ENCODE measurements around the gene KAT8. TPM values are rescaled to one million over a fixed set of nuclear protein-coding genes. Genes with fewer than 3 reads are reported as not detected.
A peak's percentile ranks its signal among the peaks of the same experiment; 100 is the strongest.

KAT8 gene
- total and polyA plus RNA-seq, 9 of the 15 experiments (the other 6 are each of a cell fraction or from before 2014, with no cell fraction given): 10.0 to 98.5 (median 76.4) TPM

DNA sequence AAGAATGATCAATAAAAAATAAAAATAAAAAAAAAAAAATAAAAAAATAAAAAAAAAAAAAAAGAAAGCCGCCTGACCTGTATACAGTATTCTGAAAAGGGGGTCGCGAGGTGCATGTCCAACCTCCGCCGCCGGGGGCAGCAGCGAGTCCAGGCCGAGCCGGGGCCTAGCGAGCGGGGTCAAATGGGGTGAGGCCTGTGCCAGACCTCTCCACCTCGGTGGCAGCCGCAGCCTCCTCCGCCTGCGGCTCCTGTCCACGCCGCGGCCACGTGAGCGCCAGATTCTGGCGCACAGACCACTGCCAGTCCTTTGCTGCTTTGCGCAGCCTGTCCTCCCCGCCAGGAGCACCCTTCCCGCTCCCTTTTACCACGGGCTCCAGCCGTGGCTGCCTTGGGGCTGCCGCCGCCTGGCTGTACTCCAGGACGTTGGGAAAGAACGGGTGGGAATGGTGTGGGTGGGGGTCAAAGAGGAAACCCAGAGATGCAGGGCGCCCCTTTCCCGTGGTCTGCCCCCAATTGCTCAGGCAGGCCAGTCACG is 11.7 kb upstream of the KAT8 start (continued):
- TF ChIP-seq TAF15 (IDR thresholded peaks at IDR 0.05; ENCODE audit: low read depth, low read length): no peak
- no peak for TF ChIP-seq PHTF2 (CRISPR knock-in tag; IDR thresholded peaks at IDR 0.05)
- no peak for TF ChIP-seq TCF7 (IDR thresholded peaks at IDR 0.05; ENCODE audit: borderline replicate concordance)
- TF ChIP-seq, protein P1, sequence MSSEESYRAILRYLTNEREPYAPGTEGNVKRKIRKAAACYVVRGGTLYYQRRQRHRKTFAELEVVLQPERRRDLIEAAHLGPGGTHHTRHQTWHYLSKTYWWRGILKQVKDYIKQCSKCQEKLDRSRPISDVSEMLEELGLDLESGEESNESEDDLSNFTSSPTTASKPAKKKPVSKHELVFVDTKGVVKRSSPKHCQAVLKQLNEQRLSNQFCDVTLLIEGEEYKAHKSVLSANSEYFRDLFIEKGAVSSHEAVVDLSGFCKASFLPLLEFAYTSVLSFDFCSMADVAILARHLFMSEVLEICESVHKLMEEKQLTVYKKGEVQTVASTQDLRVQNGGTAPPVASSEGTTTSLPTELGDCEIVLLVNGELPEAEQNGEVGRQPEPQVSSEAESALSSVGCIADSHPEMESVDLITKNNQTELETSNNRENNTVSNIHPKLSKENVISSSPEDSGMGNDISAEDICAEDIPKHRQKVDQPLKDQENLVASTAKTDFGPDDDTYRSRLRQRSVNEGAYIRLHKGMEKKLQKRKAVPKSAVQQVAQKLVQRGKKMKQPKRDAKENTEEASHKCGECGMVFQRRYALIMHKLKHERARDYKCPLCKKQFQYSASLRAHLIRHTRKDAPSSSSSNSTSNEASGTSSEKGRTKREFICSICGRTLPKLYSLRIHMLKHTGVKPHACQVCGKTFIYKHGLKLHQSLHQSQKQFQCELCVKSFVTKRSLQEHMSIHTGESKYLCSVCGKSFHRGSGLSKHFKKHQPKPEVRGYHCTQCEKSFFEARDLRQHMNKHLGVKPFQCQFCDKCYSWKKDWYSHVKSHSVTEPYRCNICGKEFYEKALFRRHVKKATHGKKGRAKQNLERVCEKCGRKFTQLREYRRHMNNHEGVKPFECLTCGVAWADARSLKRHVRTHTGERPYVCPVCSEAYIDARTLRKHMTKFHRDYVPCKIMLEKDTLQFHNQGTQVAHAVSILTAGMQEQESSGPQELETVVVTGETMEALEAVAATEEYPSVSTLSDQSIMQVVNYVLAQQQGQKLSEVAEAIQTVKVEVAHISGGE (CRISPR knock-in tag; IDR thresholded peaks at IDR 0.05): peak in 1 of 3 experiments; percentile 57; a peak in 2 of 6 replicates
- no peak for TF ChIP-seq CHD2 (IDR thresholded peaks at IDR 0.05; ENCODE audit: low read depth, low read length)
- no peak for TF ChIP-seq KLF1 (tag; IDR thresholded peaks at IDR 0.05)
- TF ChIP-seq, protein P2, sequence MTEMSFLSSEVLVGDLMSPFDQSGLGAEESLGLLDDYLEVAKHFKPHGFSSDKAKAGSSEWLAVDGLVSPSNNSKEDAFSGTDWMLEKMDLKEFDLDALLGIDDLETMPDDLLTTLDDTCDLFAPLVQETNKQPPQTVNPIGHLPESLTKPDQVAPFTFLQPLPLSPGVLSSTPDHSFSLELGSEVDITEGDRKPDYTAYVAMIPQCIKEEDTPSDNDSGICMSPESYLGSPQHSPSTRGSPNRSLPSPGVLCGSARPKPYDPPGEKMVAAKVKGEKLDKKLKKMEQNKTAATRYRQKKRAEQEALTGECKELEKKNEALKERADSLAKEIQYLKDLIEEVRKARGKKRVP (CRISPR knock-in tag; IDR thresholded peaks at IDR 0.05): 0 out of 2 replicates have a peak, but pooled peaks have one; percentile 30
- no peak for TF ChIP-seq ZNF41 (CRISPR knock-in tag; conservative IDR thresholded peaks at IDR 0.05)
- TF ChIP-seq ZSCAN32 (CRISPR knock-in tag; IDR thresholded peaks at IDR 0.05): no peak
- no peak for TF ChIP-seq HOXB6 (CRISPR knock-in tag; IDR thresholded peaks at IDR 0.05; ENCODE audit: borderline replicate concordance)
- peak; percentile 48; the same call in 1 of the 2 replicates for TF ChIP-seq NBN (IDR thresholded peaks at IDR 0.05; ENCODE audit: low read depth)
- TF ChIP-seq CBX3 (IDR thresholded peaks at IDR 0.05; ENCODE audit: borderline replicate concordance in 1 of 2, low read length in 2 of 2): peak in 1 of 2 experiments; percentile 35; a peak in 1 of 3 replicates
- TF ChIP-seq, protein P3, sequence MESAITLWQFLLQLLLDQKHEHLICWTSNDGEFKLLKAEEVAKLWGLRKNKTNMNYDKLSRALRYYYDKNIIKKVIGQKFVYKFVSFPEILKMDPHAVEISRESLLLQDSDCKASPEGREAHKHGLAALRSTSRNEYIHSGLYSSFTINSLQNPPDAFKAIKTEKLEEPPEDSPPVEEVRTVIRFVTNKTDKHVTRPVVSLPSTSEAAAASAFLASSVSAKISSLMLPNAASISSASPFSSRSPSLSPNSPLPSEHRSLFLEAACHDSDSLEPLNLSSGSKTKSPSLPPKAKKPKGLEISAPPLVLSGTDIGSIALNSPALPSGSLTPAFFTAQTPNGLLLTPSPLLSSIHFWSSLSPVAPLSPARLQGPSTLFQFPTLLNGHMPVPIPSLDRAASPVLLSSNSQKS (CRISPR knock-in tag; IDR thresholded peaks at IDR 0.05): no peak
- TF ChIP-seq SREBF1 (IDR thresholded peaks at IDR 0.05; ENCODE audit: borderline replicate concordance, low read depth, low read length): no peak
- TF ChIP-seq, protein P4, sequence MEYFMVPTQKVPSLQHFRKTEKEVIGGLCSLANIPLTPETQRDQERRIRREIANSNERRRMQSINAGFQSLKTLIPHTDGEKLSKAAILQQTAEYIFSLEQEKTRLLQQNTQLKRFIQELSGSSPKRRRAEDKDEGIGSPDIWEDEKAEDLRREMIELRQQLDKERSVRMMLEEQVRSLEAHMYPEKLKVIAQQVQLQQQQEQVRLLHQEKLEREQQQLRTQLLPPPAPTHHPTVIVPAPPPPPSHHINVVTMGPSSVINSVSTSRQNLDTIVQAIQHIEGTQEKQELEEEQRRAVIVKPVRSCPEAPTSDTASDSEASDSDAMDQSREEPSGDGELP (CRISPR knock-in tag; IDR thresholded peaks at IDR 0.05; ENCODE audit: borderline replicate concordance): peak; percentile 80
- TF ChIP-seq MTF1 (CRISPR knock-in tag; IDR thresholded peaks at IDR 0.05; ENCODE audit: borderline replicate concordance): no peak
- TF ChIP-seq TOE1 (IDR thresholded peaks at IDR 0.05; ENCODE audit: borderline replicate concordance): no peak
- TF ChIP-seq TOE1 (CRISPR knock-in tag; IDR thresholded peaks at IDR 0.05; ENCODE audit: borderline replicate concordance, low read depth): no peak
- no peak for TF ChIP-seq NR1H2 (CRISPR knock-in tag; IDR thresholded peaks at IDR 0.05)
- no peak for TF ChIP-seq TCF3 (CRISPR knock-in tag; IDR thresholded peaks at IDR 0.05)
